HepG2 (cell line): ENCODE data around the gene CCND1. TPM values are rescaled to one million over a fixed set of nuclear protein-coding genes. Genes with fewer than 3 reads are reported as not detected.
A peak's percentile ranks its signal among the peaks of the same experiment; 100 is the strongest.

Experiments used
- ATF5 ChIP-seq: sonication (generic); formaldehyde crosslinking; IDR thresholded peaks from 2 replicates; pipeline ENCODE4 v1.4.0; 2020; ENCODE audit warnings: mild to moderate bottlenecking, low read depth, missing genetic modification reagents
- CBFB ChIP-seq: sonication (generic); formaldehyde crosslinking; IDR thresholded peaks from 2 replicates; pipeline ENCODE4 v1.4.0; 2020; ENCODE audit warnings: missing genetic modification reagents
- CENPBD1 ChIP-seq: sonication (generic); formaldehyde crosslinking; IDR thresholded peaks from 2 replicates; pipeline ENCODE4 v1.8.0; 2022; ENCODE audit warnings: missing genetic modification reagents, low read depth, mild to moderate bottlenecking, borderline replicate concordance
- DNMT3B ChIP-seq: conservative IDR thresholded peaks from 2 replicates; pipeline ENCODE4 v1.6.1; 2016; ENCODE audit warnings: missing biosample characterization, control low read depth
- ETV5 ChIP-seq: IDR thresholded peaks from 2 replicates; pipeline ENCODE4 v1.6.1; 2018; ENCODE audit warnings: missing biosample characterization, missing genetic modification reagents, inconsistent platforms, borderline replicate concordance
- FOXJ3 ChIP-seq: sonication (generic); formaldehyde crosslinking; IDR thresholded peaks from 2 replicates; pipeline ENCODE4 v1.4.0; 2020; ENCODE audit warnings: missing genetic modification reagents, mild to moderate bottlenecking, borderline replicate concordance
- ISL2 ChIP-seq: sonication (generic); formaldehyde crosslinking; IDR thresholded peaks from 2 replicates; pipeline ENCODE4 v1.5.0; 2020; ENCODE audit warnings: missing genetic modification reagents
- KDM2A ChIP-seq: sonication (generic); formaldehyde crosslinking; IDR thresholded peaks from 2 replicates; pipeline ENCODE4 v1.4.0; 2020; ENCODE audit warnings: low read depth, missing genetic modification reagents, borderline replicate concordance
- KDM3A ChIP-seq: IDR thresholded peaks from 2 replicates; pipeline ENCODE4 v1.6.1; 2018; ENCODE audit warnings: low read depth, missing compliant biosample characterization
- POLR2AphosphoS2 ChIP-seq: IDR thresholded peaks from 2 replicates; pipeline ENCODE4 v1.6.1; 2011; ENCODE audit warnings: low read depth, low read length, improper control_type of control experiment
- RORA ChIP-seq: sonication (generic); formaldehyde crosslinking; IDR thresholded peaks from 2 replicates; pipeline ENCODE4 v1.5.0; 2020; ENCODE audit warnings: mild to moderate bottlenecking, missing genetic modification reagents, moderate library complexity
- SALL2 ChIP-seq: sonication (generic); formaldehyde crosslinking; IDR thresholded peaks from 2 replicates; pipeline ENCODE4 v1.8.1; 2023; ENCODE audit warnings: mild to moderate bottlenecking, missing genetic modification reagents, inconsistent platforms
- SMAD9 ChIP-seq: sonication (generic); formaldehyde crosslinking; IDR thresholded peaks from 2 replicates; pipeline ENCODE4 v1.5.1; 2020; ENCODE audit warnings: mild to moderate bottlenecking, missing genetic modification reagents
- SRSF9 ChIP-seq: fragments of 200-400 bp; formaldehyde crosslinking; IDR thresholded peaks from 2 replicates; pipeline ENCODE4 v1.6.1; 2018; ENCODE audit warnings: borderline replicate concordance, mild to moderate bottlenecking, low read depth, low read length; ENCODE audit not compliant: insufficient read depth, poor library complexity, severe bottlenecking
- TOE1 ChIP-seq: sonication (generic); formaldehyde crosslinking; IDR thresholded peaks from 2 replicates; pipeline ENCODE4 v1.4.0; 2020; ENCODE audit warnings: mild to moderate bottlenecking, missing genetic modification reagents
- ZBTB1 ChIP-seq: sonication (generic); formaldehyde crosslinking; IDR thresholded peaks from 2 replicates; pipeline ENCODE4 v1.4.0; 2020; ENCODE audit warnings: missing genetic modification reagents, borderline replicate concordance
- ZFP41 ChIP-seq: sonication (generic); formaldehyde crosslinking; IDR thresholded peaks from 2 replicates; pipeline ENCODE4 v1.4.0; 2020; ENCODE audit warnings: mild to moderate bottlenecking, missing genetic modification reagents, borderline replicate concordance
- ZFYVE20 ChIP-seq: sonication (generic); formaldehyde crosslinking; IDR thresholded peaks from 2 replicates; pipeline ENCODE4 v1.8.0; 2023; ENCODE audit warnings: low read depth, mild to moderate bottlenecking, moderate library complexity, missing genetic modification reagents, borderline replicate concordance
- ZNF562 ChIP-seq: sonication (generic); formaldehyde crosslinking; IDR thresholded peaks from 2 replicates; pipeline ENCODE4 v1.8.0; 2022; ENCODE audit warnings: missing genetic modification reagents, borderline replicate concordance
- ZNF614 ChIP-seq: IDR thresholded peaks from 2 replicates; pipeline ENCODE4 v1.6.1; 2018; ENCODE audit warnings: missing biosample characterization, missing genetic modification reagents, inconsistent platforms, borderline replicate concordance
- ZNF619 ChIP-seq: sonication (generic); formaldehyde crosslinking; IDR thresholded peaks from 2 replicates; pipeline ENCODE4 v1.4.0; 2020; ENCODE audit warnings: mild to moderate bottlenecking, missing genetic modification reagents
- ZNF672 ChIP-seq: sonication (generic); formaldehyde crosslinking; IDR thresholded peaks from 2 replicates; pipeline ENCODE4 v1.8.1; 2022; ENCODE audit warnings: missing genetic modification reagents
- ZNF687 ChIP-seq: sonication (generic); formaldehyde crosslinking; IDR thresholded peaks from 2 replicates; pipeline ENCODE4 v1.5.1; 2020; ENCODE audit warnings: mild to moderate bottlenecking, missing genetic modification reagents, moderate library complexity
- ZNF75D ChIP-seq: sonication (generic); formaldehyde crosslinking; IDR thresholded peaks from 2 replicates; pipeline ENCODE4 v1.8.1; 2023; ENCODE audit warnings: missing genetic modification reagents, mild to moderate bottlenecking, borderline replicate concordance
- ZSCAN30 ChIP-seq: sonication (generic); formaldehyde crosslinking; IDR thresholded peaks from 2 replicates; pipeline ENCODE4 v1.5.0; 2020; ENCODE audit warnings: mild to moderate bottlenecking, missing genetic modification reagents
- polyA plus RNA-seq, 8 experiments: library from polyadenylated mRNA; depleted of rRNA in 3 of 8; stranded (reverse) in 7 of 8; unstranded in 1 of 8; fragments of >200 nt; fragmentation: Illumina TruSeq in 4 of 8; extraction: Trizol in 4 of 8; gene quantifications; 2 replicates each; pipeline versions ENCODE4 v1.2.1 to v1.2.3, GENCODE V29; 2011 to 2016; ENCODE audit warnings: low read depth in 4 of 8, missing spikeins in 1 of 8, mixed read lengths in 1 of 8; ENCODE audit not compliant: insufficient read depth in 1 of 8
- total RNA-seq, 5 experiments: library from RNA; depleted of rRNA; stranded (reverse); fragments of >200 nt; fragmentation: Illumina TruSeq; extraction: Trizol; gene quantifications; 2 replicates each; pipeline ENCODE4 v1.2.3, GENCODE V29; 2016; ENCODE audit warnings: low read depth in 1 of 5

Gene CCND1
- total and polyA plus RNA-seq, 2 of the 13 experiments (the other 11 are each of a cell fraction or from before 2014, with no cell fraction given): 107 to 136 TPM

- peak; percentile 93 for TF ChIP-seq ZNF687 (CRISPR knock-in tag)
- no peak for TF ChIP-seq ZNF619 (CRISPR knock-in tag)
- TF ChIP-seq ZFP41 (CRISPR knock-in tag): no peak
- 0 out of 2 replicates have a peak, but pooled peaks have one; percentile 29 for TF ChIP-seq TOE1 (CRISPR knock-in tag)
- TF ChIP-seq POLR2AphosphoS2: peak; percentile 54; the same call in 1 of the 2 replicates
- no peak for TF ChIP-seq ATF5 (CRISPR knock-in tag)
- TF ChIP-seq CENPBD1 (CRISPR knock-in tag): no peak
- no peak for TF ChIP-seq SMAD9 (CRISPR knock-in tag)
- TF ChIP-seq CBFB (CRISPR knock-in tag): peak; percentile 53
- TF ChIP-seq ZFYVE20 (CRISPR knock-in tag): no peak
- peak; percentile 44; the same call in 1 of the 2 replicates for TF ChIP-seq ZNF75D (CRISPR knock-in tag)
- TF ChIP-seq ZSCAN30 (CRISPR knock-in tag): no peak
- no peak for TF ChIP-seq SRSF9
- TF ChIP-seq DNMT3B (CRISPR knock-in tag): no peak
- no peak for TF ChIP-seq ZBTB1 (CRISPR knock-in tag)
- TF ChIP-seq KDM2A (CRISPR knock-in tag): peak; percentile 98
- no peak; the same call in 1 of the 2 replicates for TF ChIP-seq ETV5
- TF ChIP-seq ISL2 (CRISPR knock-in tag): peak; percentile 61; the same call in 1 of the 2 replicates
- TF ChIP-seq KDM3A (CRISPR knock-in tag): no peak
- no peak for TF ChIP-seq ZNF672 (CRISPR knock-in tag)
- peak; percentile 36; the same call in 1 of the 2 replicates for TF ChIP-seq SALL2 (CRISPR knock-in tag)
- TF ChIP-seq FOXJ3 (CRISPR knock-in tag): no peak
- TF ChIP-seq ZNF562 (CRISPR knock-in tag): no peak
- TF ChIP-seq RORA (CRISPR knock-in tag): no peak
- TF ChIP-seq ZNF614 (CRISPR knock-in tag): peak; percentile 71; the same call in 1 of the 2 replicates
Observed at GRCh38 chr11:69654660-69655478, 13.9 kb downstream of the CCND1 start (continued).
